Naive B cell (primary cell): ENCODE results near the gene SPPL3. TPM values are rescaled to one million over a fixed set of nuclear protein-coding genes. Genes with fewer than 3 reads are reported as not detected.

Source experiments
- ATAC-seq, 2 donors: fragments of 150-1000 bp; cut with Tn5 transposase; 2 replicates each; pipeline ENCODE4 v1.10.0; 2021; ENCODE audit warnings: low read depth in 2 of 2, mild to moderate bottlenecking in 2 of 2, moderate library complexity in 2 of 2
- DNase-seq: peaks from one replicate; pipeline ENCODE4 v3.0.0; 2022
- H3K27ac Mint-ChIP-seq, 6 donors: one replicate each; pipeline ENCODE4 v1.8.0; 2020 to 2022; ENCODE audit warnings: mild to moderate bottlenecking in 6 of 6, mixed read lengths in 6 of 6, moderate library complexity in 5 of 6, inconsistent platforms in 2 of 6
- H3K27me3 Mint-ChIP-seq, 3 donors: one replicate each; pipeline ENCODE4 v1.8.0; 2021 to 2022; ENCODE audit warnings: mixed read lengths in 3 of 3, mild to moderate bottlenecking in 1 of 3
- H3K36me3 Mint-ChIP-seq, 2 donors: one replicate each; pipeline ENCODE4 v1.8.0; 2020 to 2022; ENCODE audit warnings: mixed read lengths in 2 of 2, inconsistent platforms in 1 of 2, mild to moderate bottlenecking in 1 of 2
- H3K4me1 Mint-ChIP-seq, 3 donors: one replicate each; pipeline ENCODE4 v1.8.0; 2020 to 2022; ENCODE audit warnings: mixed read lengths in 3 of 3, inconsistent platforms in 1 of 3, mild to moderate bottlenecking in 1 of 3, moderate library complexity in 1 of 3
- H3K4me3 Mint-ChIP-seq, 8 donors: one replicate each; pipeline ENCODE4 v1.8.0; 2020 to 2022; ENCODE audit warnings: mild to moderate bottlenecking in 8 of 8, mixed read lengths in 8 of 8, moderate library complexity in 8 of 8, inconsistent platforms in 2 of 8
- H3K9me3 Mint-ChIP-seq, 7 donors: one replicate each; pipeline ENCODE4 v1.8.0; 2020 to 2022; ENCODE audit warnings: mixed read lengths in 7 of 7, mild to moderate bottlenecking in 5 of 7, inconsistent platforms in 2 of 7, moderate library complexity in 1 of 7
- polyA plus RNA-seq, 6 donors: library from polyadenylated mRNA; unstranded; fragments of 300-500 nt; fragmentation: Illumina TruSeq; gene quantifications; one replicate each; pipeline ENCODE4 v1.2.3, GENCODE V29; 2021; ENCODE audit warnings: low read depth in 6 of 6

Gene SPPL3
- polyA plus RNA-seq, 6 donors from 2014 or later, result 17.5 to 47.5 (median 30.1) TPM

DNA sequence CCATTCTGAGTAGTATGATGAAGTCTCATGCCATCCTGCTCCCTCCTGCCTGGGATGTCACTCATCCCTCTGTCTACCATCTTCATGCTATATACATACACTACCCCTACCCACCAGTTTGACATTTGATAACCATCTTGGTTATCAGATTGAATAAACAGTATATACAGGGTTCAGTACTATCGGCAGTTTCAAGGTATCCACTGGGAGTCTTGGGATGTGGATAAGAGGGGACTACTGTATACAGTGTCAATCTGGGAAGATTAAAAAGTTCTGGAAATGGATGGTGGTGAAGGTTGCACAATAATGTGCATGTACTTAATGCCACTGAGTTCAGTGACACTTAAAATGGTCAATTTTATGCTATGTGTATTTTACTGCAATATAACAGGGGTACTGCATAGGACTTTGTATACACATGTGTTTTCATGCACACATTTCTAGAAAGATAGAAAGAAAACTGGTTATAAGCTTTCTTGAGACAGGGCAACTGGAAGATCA lies 22.1 kb downstream of the SPPL3 start:
- ATAC-seq (no peak), DNase-seq (no peak)
- H3K4me3 Mint-ChIP-seq, result peak overlapping the region in 1 of 8 donors; percentile 22
- H3K4me1 Mint-ChIP-seq, result peaks cover 40 to 81% (median 63%) of the 10 kb centered on the region in 3 donors
- H3K36me3 Mint-ChIP-seq, result no peaks in the 10 kb centered on the region
- H3K9me3 Mint-ChIP-seq, result no peaks in the 10 kb centered on the region
- no peaks in the 10 kb centered on the region for H3K27me3 Mint-ChIP-seq
- no peak overlapping the region for H3K27ac Mint-ChIP-seq

DNA sequence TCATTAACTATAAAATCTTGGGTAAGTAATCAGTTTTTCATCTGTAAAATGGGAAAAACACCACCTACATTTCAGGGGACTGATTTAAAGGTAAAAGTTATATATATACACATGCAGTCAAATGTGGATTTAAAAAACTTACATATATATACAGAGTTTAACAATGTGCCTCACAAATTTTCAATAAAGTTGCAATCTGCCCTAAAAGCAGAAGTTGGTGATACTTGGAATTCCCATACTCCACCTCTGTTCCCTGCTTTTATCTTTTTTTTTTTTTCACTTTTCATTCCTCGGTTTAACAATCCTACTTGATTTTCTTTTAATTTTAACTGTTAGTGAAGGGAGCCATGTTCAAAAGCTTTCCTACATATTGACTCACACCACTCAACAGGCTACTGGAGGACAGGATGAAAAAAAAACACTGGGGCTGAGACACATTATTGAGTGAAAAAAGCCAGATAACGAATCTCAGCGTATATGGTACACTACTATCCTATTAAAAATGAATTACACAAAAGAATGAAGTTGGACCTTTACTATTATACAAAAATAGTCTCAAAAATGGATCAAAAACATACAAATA lies 24.3 kb downstream of the SPPL3 start:
- Mint-ChIP-seq H3K36me3 (no peaks in the 10 kb centered on the region), H3K4me1 (peaks cover 32 to 80% (median 66%) of the 10 kb centered on the region in 3 donors), H3K4me3 (no peak overlapping the region), H3K27me3 (no peaks in the 10 kb centered on the region), H3K9me3 (no peaks in the 10 kb centered on the region), H3K27ac (peak overlapping the region in 2 of 6 donors; percentile 22 to 43)
- ATAC-seq (no peak), DNase-seq (no peak)

DNA sequence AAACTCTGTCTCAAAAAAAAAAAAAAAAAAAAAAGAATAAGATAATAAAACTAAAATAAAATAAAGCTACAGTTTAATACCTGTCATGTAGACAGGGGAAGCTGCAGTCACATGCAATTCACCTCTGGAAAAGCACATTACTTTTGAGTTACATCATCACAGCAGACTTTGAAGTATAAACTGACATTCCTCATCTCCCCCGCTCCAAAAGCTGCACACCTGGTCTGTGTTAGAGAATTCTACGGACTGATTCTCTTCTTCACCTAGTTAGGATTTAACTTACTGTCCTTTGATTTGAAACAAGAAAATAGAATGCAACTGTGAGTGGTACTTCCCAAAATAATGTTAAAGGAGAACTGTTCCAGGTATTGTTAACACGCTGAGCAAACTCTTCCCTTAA lies 25.1 kb downstream of the SPPL3 start:
- H3K27me3 Mint-ChIP-seq, result no peaks in the 10 kb centered on the region
- H3K9me3 Mint-ChIP-seq, result no peaks in the 10 kb centered on the region
- H3K4me1 Mint-ChIP-seq, result peaks cover 35 to 80% (median 71%) of the 10 kb centered on the region in 3 donors
- no peak overlapping the region for H3K4me3 Mint-ChIP-seq
- H3K36me3 Mint-ChIP-seq, result no peaks in the 10 kb centered on the region
- no peak overlapping the region for H3K27ac Mint-ChIP-seq
- ATAC-seq (no peak), DNase-seq (no peak)

DNA sequence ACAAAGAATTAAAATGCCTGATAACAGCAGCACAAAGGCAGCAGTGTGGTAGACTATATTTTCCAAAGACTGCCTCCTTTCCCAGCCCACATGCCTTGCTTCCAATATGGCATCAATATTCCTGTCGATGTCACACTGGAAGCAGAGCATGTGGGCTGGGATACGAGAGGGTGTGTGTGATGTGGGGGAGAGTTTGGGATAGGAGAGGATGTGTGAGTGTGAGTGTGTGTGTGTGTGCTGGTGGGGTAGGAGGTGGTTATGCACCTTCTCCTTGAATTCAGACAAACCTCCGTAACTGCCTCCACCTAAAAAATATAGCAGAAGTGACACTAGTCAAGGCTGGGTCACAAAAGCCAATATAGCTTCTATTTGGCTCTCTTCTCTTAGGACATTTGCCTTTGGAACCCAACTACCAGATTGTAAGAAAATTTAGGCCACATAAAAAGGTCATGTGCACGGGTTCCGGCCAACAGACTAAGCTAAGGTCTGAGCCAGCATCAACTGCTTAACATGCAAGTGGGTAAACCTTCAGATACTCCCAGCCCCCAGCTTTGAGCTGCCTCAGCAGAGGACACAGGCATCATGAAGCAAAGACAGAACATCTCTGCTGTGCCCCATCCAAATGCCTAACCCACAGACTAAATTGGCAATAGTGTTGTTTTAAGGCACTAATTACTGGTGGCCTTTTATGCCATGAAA lies 29.5 kb downstream of the SPPL3 start:
- no peak for ATAC-seq
- Mint-ChIP-seq H3K27me3 (no peaks in the 10 kb centered on the region), H3K36me3 (no peaks in the 10 kb centered on the region), H3K27ac (peak overlapping the region in 1 of 6 donors; percentile 63), H3K9me3 (no peaks in the 10 kb centered on the region), H3K4me3 (peak overlapping the region in 1 of 8 donors; percentile 45), H3K4me1 (peaks cover 38 to 77% (median 71%) of the 10 kb centered on the region in 3 donors)
- no peak for DNase-seq

DNA sequence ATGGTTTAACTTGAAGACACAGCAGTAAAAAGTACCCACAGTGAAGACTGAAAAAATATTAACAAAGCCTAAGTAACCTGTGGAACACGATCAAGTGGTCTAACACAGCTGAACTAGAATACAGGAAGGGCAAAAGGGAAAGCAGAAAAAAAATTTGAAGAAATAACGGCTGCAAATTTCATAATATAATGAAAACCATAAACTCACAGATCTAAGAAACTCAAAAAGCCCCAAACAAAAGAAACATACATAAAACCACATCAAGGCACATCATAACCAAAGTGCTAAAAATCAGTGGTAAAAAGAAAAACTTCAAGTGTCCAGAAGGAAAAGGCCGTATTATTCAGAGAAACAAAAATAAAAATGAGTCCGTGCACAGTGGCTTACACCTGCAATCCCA lies 30.9 kb downstream of the SPPL3 start:
- no peaks in the 10 kb centered on the region for H3K36me3 Mint-ChIP-seq
- no peaks in the 10 kb centered on the region for H3K27me3 Mint-ChIP-seq
- peak overlapping the region in 5 of 6 donors; percentile 10 to 59 (median 23) for H3K27ac Mint-ChIP-seq
- peaks cover 35 to 69% (median 65%) of the 10 kb centered on the region in 3 donors for H3K4me1 Mint-ChIP-seq
- ATAC-seq (no peak), DNase-seq (no peak)
- no peak overlapping the region for H3K4me3 Mint-ChIP-seq
- H3K9me3 Mint-ChIP-seq, result no peaks in the 10 kb centered on the region

DNA sequence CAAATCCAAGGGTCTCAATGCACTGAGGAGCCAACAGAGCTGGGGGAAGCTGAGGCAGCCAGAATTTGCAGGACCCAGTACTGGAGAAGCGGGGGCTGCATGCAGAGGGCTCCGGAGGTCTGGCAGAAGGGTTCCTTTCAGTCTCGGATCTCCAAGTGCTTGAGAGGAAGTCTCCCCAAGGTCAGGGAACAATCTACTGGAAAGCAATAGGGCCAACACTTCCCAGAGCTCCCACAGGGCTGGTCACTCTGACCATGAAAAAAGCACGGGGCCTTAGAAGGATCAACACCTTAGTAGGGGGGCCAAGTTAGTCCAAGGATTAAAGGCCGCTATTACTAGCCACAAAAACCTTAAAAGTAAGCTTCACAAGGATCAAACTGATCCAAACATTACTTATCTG lies 31.7 kb downstream of the SPPL3 start:
- H3K36me3 Mint-ChIP-seq, result no peaks in the 10 kb centered on the region
- H3K9me3 Mint-ChIP-seq, result no peaks in the 10 kb centered on the region
- H3K27ac Mint-ChIP-seq, result no peak overlapping the region
- H3K4me1 Mint-ChIP-seq, result peaks cover 35 to 71% (median 65%) of the 10 kb centered on the region in 3 donors
- ATAC-seq, result no peak
- no peaks in the 10 kb centered on the region for H3K27me3 Mint-ChIP-seq
- no peak overlapping the region for H3K4me3 Mint-ChIP-seq
- no peak for DNase-seq

DNA sequence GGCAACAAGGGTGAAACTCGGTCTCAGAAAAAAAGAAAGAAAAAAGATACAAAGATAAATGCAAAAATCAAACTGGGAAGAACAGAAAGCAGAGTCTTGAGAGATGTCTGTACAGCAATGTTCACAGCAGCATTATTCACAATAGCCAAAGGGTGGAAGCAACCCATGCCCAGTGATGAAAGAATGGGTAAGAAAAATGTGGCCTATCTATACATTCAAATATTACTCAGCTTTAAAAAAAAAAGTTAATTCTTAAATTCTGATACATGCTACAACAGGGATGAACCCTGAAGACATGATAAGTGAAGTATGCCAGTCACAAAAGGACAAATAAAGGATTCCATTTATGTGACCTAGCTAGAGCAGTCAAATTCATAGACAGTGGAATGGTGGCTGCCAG lies 33.7 kb downstream of the SPPL3 start:
- no peak overlapping the region for H3K4me3 Mint-ChIP-seq
- no peak for DNase-seq
- no peaks in the 10 kb centered on the region for H3K9me3 Mint-ChIP-seq
- no peaks in the 10 kb centered on the region for H3K27me3 Mint-ChIP-seq
- no peaks in the 10 kb centered on the region for H3K36me3 Mint-ChIP-seq
- H3K27ac Mint-ChIP-seq, result peak overlapping the region in 1 of 6 donors; percentile 81
- peaks cover 33 to 61% (median 45%) of the 10 kb centered on the region in 3 donors for H3K4me1 Mint-ChIP-seq
- no peak for ATAC-seq

DNA sequence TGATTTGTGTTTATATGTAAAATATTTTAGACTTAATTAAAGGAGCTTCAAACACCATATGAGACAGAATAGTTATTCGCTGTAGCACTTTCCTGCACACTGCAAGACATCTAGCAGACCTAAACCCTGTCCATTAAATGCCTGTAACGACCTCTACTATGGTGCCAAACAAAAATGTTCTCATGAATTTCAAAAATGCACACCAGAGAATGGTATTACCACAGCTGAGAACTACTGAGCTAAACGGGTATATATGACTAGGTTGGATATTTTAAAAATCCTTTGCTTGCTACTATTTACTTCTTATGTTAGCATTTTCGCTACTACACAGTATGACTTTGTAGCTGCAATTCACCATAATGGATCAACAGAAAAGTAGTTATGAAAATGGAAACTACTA lies 34.8 kb downstream of the SPPL3 start:
- DNase-seq (no peak), ATAC-seq (no peak)
- no peak overlapping the region for H3K4me3 Mint-ChIP-seq
- H3K27me3 Mint-ChIP-seq, result no peaks in the 10 kb centered on the region
- no peak overlapping the region for H3K27ac Mint-ChIP-seq
- H3K9me3 Mint-ChIP-seq, result no peaks in the 10 kb centered on the region
- H3K4me1 Mint-ChIP-seq, result peaks cover 31 to 56% (median 40%) of the 10 kb centered on the region in 3 donors
- H3K36me3 Mint-ChIP-seq, result no peaks in the 10 kb centered on the region

DNA sequence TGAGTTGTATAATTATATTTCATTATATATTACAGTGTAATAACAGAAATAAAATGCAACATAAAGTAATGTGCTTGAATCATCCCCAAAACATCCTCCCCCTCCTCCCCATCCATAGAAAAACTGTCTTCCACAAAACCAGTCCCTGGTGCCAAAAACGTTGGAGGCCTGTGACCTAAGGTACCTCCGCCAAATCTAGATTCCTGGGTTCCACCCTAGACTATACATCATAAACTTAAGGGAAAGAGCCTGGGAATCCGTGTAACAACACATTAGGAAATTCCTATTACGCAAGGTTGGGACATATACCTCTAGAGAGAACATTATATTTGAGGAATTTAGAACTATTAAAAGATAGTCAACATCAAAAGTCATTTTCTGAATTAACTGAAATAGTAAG lies 38.0 kb downstream of the SPPL3 start:
- no peaks in the 10 kb centered on the region for H3K36me3 Mint-ChIP-seq
- peaks cover 25 to 40% (median 30%) of the 10 kb centered on the region in 3 donors for H3K4me1 Mint-ChIP-seq
- ATAC-seq (no peak), DNase-seq (no peak)
- H3K4me3 Mint-ChIP-seq, result no peak overlapping the region
- H3K27me3 Mint-ChIP-seq, result no peaks in the 10 kb centered on the region
- no peak overlapping the region for H3K27ac Mint-ChIP-seq
- H3K9me3 Mint-ChIP-seq, result no peaks in the 10 kb centered on the region

DNA sequence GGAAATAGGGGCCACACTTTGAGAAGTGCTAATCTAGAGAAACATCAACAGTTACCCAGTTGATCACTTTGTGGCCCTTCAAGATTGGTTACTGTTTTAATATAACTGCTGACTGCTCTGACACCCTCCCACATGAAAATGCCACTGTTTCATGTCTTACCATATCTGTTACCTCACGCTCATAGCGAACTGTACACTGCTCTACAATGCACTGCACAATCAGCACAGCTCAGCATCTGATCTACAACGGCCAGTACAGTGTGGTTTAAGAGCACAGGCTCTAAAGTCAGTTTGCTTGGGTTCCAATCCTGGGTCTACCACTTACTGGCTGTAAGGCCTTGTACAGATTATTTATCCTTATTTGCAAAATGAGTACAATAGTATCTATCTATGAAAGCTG lies 39.1 kb downstream of the SPPL3 start:
- H3K27ac Mint-ChIP-seq, result no peak overlapping the region
- H3K9me3 Mint-ChIP-seq, result no peaks in the 10 kb centered on the region
- no peak overlapping the region for H3K4me3 Mint-ChIP-seq
- no peaks in the 10 kb centered on the region for H3K27me3 Mint-ChIP-seq
- DNase-seq (no peak), ATAC-seq (no peak)
- peaks cover 26 to 40% (median 31%) of the 10 kb centered on the region in 3 donors for H3K4me1 Mint-ChIP-seq
- no peaks in the 10 kb centered on the region for H3K36me3 Mint-ChIP-seq

DNA sequence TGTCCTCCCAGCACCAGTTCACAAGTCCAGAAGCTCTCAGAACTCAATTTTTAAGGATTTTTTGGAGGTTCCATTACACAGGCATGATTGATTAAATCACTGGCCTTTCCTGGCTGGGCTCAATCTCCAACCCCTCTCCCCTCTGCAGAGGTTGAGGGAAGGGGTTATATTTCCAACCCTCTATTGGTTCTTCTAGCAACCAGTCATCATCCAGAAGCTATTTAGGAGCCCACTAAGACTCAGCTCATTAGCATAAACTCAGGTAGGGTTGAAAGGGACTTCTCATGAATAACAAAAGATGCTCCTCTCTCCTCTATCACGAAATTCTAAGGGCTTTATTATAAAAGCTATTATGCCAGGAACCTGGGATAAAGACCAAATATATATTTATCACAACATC lies 41.5 kb downstream of the SPPL3 start:
- Mint-ChIP-seq H3K27me3 (no peaks in the 10 kb centered on the region), H3K9me3 (peaks cover 0 to 3% (median 0%) of the 10 kb centered on the region in 7 donors), H3K4me1 (peaks cover 36 to 51% (median 37%) of the 10 kb centered on the region in 3 donors), H3K36me3 (no peaks in the 10 kb centered on the region), H3K27ac (no peak overlapping the region), H3K4me3 (no peak overlapping the region)
- DNase-seq, result no peak
- no peak for ATAC-seq

DNA sequence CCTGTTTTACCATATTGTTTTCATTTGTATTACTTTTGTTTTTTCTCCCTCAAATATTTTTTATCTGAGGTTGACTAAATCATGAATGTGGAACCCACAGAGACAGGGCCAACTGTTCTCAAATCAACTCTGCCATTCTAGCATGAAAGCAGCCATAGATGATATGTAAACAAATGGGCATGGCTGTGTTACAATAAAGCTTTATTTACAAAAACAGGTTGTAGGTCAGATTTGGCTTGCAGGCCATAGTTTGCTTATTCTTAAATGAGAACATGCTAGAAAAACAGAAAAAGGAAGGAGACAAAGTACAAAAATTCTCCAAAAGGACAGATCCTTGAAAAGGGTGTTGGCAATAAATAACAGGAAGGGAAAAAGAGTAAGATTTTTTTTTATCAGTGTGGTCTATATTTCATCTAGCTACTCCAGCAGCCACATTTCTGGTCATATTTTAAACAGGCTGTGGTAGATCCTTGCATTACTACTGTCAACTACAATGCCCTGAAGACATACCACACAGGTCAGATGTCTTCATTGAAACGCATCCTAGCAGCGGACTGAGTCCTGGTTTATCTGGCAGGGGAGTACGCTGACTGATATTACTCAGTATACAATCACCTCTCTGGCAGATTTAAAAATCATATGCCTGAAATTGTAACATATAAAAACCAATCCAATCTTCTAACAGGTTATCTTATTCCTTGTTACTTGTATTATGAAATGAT lies 42.9 kb downstream of the SPPL3 start:
- peak overlapping the region in 5 of 6 donors; percentile 16 to 93 (median 62) for H3K27ac Mint-ChIP-seq
- DNase-seq (no peak), ATAC-seq (no peak)
- H3K27me3 Mint-ChIP-seq, result no peaks in the 10 kb centered on the region
- H3K4me3 Mint-ChIP-seq, result no peak overlapping the region
- H3K36me3 Mint-ChIP-seq, result no peaks in the 10 kb centered on the region
- H3K9me3 Mint-ChIP-seq, result peaks cover 0 to 3% (median 0%) of the 10 kb centered on the region in 7 donors
- peaks cover 49 to 62% (median 50%) of the 10 kb centered on the region in 3 donors for H3K4me1 Mint-ChIP-seq

DNA sequence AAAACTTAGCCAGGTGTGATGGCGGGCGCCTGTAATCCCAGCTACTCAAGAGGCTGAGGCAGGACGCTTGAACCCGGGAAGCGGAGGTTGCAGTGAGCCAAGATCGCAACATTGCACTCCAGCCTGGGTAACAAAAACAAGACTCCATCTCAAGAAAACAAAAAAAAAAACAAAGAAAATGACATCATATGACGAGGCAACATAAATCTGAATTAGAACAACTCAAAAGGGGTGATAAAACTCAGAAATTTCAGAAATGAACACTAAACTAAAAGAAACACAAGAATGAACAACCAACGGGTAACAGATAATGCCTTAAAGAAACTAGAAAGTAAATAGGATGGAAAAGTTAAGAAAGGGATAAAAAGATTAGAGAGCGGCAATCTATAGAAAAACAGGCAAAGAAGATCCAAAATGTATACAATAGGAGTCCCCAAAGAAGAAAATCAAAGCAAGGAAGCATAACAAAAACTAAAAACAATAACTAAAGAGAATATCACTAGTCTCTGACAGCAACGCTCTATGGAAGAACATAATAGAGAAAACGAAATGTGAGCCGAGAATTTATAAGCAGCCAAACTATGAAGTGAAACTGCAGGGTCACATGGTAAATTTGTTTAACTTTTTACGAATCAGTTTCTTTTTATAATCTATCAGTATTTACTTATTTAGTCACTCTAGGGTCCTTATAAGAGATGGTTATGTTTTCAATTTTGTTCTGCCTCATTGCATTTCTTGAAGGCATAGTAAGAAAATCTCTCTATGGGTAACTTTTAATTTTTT lies 45.7 kb downstream of the SPPL3 start:
- peak overlapping the region in 5 of 6 donors; percentile 66 to 83 (median 77) for H3K27ac Mint-ChIP-seq
- DNase-seq, result peak; percentile 16

More for the DNA sequence above, 45.7 kb downstream of the SPPL3 start:
- Mint-ChIP-seq H3K4me3 (peak overlapping the region; percentile 13 to 82 (median 66)), H3K36me3 (no peaks in the 10 kb centered on the region), H3K4me1 (peaks cover 49 to 65% (median 55%) of the 10 kb centered on the region in 3 donors), H3K9me3 (peaks cover 0 to 3% (median 0%) of the 10 kb centered on the region in 7 donors), H3K27me3 (no peaks in the 10 kb centered on the region)
- ATAC-seq, result peak; percentile 59 to 69
